NB4 (cell line): Measurements from ENCODE around the gene ADAMTSL5.

Experiments
- MYC ChIP-seq: IDR thresholded peaks from 2 replicates; pipeline ENCODE4 v1.6.1; 2011; ENCODE audit warnings: low read depth, low read length
- TF ChIP-seq, protein P1 (sequence below): IDR thresholded peaks from one replicate; pipeline ENCODE4 v1.5.1; 2012; ENCODE audit warnings: low read depth, low read length

GRCh38 chr19:1467490-1468273 lies 45.1 kb downstream of the ADAMTSL5 start:
- TF ChIP-seq, protein P1, sequence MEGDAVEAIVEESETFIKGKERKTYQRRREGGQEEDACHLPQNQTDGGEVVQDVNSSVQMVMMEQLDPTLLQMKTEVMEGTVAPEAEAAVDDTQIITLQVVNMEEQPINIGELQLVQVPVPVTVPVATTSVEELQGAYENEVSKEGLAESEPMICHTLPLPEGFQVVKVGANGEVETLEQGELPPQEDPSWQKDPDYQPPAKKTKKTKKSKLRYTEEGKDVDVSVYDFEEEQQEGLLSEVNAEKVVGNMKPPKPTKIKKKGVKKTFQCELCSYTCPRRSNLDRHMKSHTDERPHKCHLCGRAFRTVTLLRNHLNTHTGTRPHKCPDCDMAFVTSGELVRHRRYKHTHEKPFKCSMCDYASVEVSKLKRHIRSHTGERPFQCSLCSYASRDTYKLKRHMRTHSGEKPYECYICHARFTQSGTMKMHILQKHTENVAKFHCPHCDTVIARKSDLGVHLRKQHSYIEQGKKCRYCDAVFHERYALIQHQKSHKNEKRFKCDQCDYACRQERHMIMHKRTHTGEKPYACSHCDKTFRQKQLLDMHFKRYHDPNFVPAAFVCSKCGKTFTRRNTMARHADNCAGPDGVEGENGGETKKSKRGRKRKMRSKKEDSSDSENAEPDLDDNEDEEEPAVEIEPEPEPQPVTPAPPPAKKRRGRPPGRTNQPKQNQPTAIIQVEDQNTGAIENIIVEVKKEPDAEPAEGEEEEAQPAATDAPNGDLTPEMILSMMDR = no peak
- TF ChIP-seq MYC = no peak
